Measurements from ENCODE around the gene OR8B12.

OR8B12 gene

GRCh38 chr11:124581817-124582216 is 38.4 kb upstream of the OR8B12 start:
- TF ChIP-seq, protein P1, sequence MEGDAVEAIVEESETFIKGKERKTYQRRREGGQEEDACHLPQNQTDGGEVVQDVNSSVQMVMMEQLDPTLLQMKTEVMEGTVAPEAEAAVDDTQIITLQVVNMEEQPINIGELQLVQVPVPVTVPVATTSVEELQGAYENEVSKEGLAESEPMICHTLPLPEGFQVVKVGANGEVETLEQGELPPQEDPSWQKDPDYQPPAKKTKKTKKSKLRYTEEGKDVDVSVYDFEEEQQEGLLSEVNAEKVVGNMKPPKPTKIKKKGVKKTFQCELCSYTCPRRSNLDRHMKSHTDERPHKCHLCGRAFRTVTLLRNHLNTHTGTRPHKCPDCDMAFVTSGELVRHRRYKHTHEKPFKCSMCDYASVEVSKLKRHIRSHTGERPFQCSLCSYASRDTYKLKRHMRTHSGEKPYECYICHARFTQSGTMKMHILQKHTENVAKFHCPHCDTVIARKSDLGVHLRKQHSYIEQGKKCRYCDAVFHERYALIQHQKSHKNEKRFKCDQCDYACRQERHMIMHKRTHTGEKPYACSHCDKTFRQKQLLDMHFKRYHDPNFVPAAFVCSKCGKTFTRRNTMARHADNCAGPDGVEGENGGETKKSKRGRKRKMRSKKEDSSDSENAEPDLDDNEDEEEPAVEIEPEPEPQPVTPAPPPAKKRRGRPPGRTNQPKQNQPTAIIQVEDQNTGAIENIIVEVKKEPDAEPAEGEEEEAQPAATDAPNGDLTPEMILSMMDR (IDR thresholded peaks at IDR 0.05), result no peak

DNA sequence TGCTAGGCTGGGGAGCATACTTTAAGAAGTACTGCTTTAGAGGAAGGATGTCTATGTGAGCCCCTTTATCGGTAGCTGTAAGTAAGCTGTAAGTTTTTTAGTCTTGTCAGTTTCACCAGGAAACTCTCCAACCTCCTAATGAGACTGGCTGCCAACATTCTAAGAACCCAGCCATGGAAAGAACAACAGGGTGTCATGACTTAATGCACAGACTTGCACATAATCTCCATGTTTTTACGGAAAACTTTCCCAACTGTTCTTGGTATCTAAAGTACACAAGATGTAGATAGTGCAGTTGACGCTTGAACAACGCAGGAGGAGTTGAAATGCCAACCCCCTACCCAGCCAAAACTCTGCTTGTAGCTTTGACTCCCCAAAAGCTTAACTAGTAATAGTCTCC is 35.3 kb upstream of the OR8B12 start:
- TF ChIP-seq, protein P1 (IDR thresholded peaks at IDR 0.05), result no peak

DNA sequence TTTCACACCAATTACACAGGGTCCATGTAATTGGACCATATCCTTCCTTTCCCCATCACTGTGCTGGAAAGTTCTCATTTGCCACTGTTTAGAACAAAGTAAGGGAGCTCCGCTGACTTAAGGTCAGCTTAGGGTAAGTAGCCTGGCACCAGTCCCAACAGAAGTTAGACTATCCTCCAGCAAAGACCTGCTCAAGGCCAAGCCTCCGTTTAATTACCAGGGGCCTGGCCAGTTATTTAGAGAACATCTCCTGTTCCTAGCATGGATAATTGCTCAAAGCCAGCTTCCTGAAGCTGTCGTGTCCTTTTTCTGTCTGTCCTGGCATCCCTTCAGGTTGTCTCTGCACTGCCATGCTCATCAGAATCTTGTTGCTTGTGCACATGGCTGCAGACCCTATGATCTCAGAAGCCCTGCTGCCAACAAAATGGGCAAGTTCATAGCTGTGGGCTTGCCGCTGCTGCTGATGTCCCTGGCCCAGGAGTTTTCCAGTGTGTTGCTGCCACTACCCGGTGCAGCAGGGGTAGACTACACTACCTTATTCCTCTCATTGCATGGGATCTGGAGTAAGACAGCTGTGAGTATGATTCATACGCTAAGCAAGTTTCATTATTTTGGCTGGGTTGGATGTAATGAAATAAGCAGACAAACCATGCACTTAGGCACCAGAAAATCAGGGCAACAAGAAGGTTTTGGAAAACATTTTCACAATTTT is 34.4 kb upstream of the OR8B12 start:
- TF ChIP-seq, protein P1 (IDR thresholded peaks at IDR 0.05), result no peak

- TF ChIP-seq, protein P1 (IDR thresholded peaks at IDR 0.05), result no peak
Measured at GRCh38 chr11:124570160-124570559, 26.7 kb upstream of the OR8B12 start.

DNA sequence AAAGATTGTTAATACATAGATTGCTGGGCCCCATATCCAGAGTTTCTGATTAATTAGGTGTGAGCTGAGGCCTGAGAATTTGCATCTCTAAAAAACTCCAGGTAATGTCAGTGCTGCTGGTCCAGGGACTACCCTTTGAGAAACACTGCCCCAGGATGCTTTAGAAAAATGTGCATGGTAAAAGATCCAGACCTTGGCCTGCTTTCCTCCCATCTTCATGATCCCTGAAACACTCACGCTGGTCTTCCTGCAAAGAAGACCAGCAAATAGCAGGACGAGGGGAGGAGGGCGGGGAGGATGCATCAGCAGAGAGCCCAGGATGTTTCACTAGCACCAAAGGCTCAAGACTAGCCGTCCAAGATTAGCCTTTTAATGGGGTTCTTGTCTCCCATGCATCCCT is 26.2 kb upstream of the OR8B12 start, which contains the start of gene OR8A1:
OR8A1 (plus strand) TSS at position 301 of the 400 bp plus-strand sequence. CDS start 123 bp downstream, outside the sequence.
- TF ChIP-seq, protein P1 (IDR thresholded peaks at IDR 0.05), result no peak

DNA sequence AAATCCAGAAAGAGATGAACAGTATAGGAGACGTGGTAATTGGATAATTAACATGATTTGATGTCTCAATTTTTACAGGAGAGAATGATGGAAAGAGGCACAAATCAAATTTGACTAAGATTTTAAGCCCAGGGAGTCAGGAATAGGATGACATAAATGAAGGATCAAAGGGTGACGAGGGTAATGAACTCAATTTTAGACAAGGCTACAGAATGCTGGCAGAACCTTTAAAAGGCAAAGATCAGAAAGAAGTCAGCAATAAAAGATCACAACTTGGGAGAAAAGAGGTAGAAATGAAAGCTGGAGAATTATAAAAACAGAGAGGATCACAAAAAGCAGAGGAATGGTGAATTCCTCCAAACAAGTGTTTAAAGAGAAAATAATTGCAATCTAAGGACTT is 13.4 kb upstream of the OR8B12 start:
- TF ChIP-seq, protein P1 (IDR thresholded peaks at IDR 0.05), result no peak

GRCh38 chr11:124551987-124552386 is 8.5 kb upstream of the OR8B12 start:
- TF ChIP-seq, protein P1 (IDR thresholded peaks at IDR 0.05), result no peak

Data from LNCAP (cell line).